ENCODE results near the gene EEFSEC. TPM values are rescaled to one million over a fixed set of nuclear protein-coding genes. Genes with fewer than 3 reads are reported as not detected.

Gene EEFSEC
- total and polyA plus RNA-seq, 2 of the 4 experiments (the other 2 are of a cell fraction), result 4.5 to 9.3 TPM

DNA sequence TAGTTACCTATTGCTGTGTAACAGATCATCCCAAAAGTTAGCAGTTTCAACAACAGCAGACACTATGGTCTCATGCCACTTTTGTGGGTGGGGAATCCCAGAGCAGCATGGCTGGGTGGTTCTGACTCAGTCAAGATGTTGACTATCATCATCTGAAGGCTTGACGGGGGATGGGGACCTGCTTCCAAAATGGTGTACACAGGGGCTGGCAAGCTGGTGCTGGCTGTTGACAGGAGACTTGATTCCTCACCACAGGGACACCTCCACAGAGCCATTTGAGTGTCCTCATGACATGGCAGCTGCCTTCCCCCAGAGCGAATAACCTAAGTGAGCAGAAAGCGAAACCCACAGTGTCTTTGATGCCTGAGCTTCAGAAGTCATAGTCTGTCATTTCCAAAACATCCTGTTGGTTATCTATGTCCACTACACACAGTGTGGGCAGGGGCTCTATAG, 294.3 kb downstream of the EEFSEC start:
- Histone ChIP-seq H3K27me3 (ENCODE audit: control insufficient read depth, insufficient read depth, low read length) (peaks cover 42% of the 10 kb centered on the region), H2AFZ (replicated peaks; ENCODE audit: low read length, poor library complexity) (peak overlapping the region; percentile 63), H3K14ac (replicated peaks; ENCODE audit: low read depth, low read length) (no peak overlapping the region), H3K9me3 (ENCODE audit: control insufficient read depth, insufficient read depth, low read length) (no peaks in the 10 kb centered on the region), H3K23ac (ENCODE audit: low read depth, low read length) (no peak overlapping the region), H2BK20ac (ENCODE audit: low read depth, low read length) (no peak overlapping the region), H4K20me1 (ENCODE audit: insufficient read depth, low read length) (no peaks in the 10 kb centered on the region), H3K79me1 (ENCODE audit: low read depth in 1 of 2, low read length in 2 of 2) (no peaks in the 10 kb centered on the region), H2AK5ac (ENCODE audit: low read depth, low read length) (no peak overlapping the region), H3K9me1 (ENCODE audit: insufficient read depth, low read length) (0 out of 2 replicates have a peak, but pooled peaks cover 4% of the 10 kb centered on the region), H2BK120ac (ENCODE audit: low read depth, low read length) (no peak overlapping the region), H3K4me1 (ENCODE audit: control insufficient read depth, insufficient read depth, low read length) (no peaks in the 10 kb centered on the region), H3K36me3 (ENCODE audit: control insufficient read depth, insufficient read depth, low read length) (no peaks in the 10 kb centered on the region), H3K27ac (ENCODE audit: insufficient read depth, low read length) (no peak overlapping the region), H3K4ac (ENCODE audit: low read depth, low read length) (no peak overlapping the region), H4K91ac (ENCODE audit: insufficient read depth, low read depth, low read length) (no peak overlapping the region), H2AK9ac (replicated peaks; ENCODE audit: low read depth, low read length, poor library complexity) (no peak overlapping the region), H3K9ac (ENCODE audit: low read depth, low read length) (no peak overlapping the region), H3K56ac (ENCODE audit: extremely low read depth, insufficient read depth, low read length) (no peak overlapping the region), H4K5ac (ENCODE audit: low read depth, low read length) (no peak overlapping the region), H3K4me2 (ENCODE audit: low read depth, low read length) (no peak overlapping the region), H4K8ac (ENCODE audit: low read depth in 2 of 2, low read length in 2 of 2) (no peak overlapping the region), H3K4me3 (ENCODE audit: insufficient read depth, low read depth, low read length) (no peak overlapping the region), H2BK5ac (ENCODE audit: low read depth, low read length, poor library complexity, severe bottlenecking) (no peak overlapping the region), H2BK15ac (ENCODE audit: low read depth, low read length) (no peak overlapping the region), H3K18ac (ENCODE audit: low read depth, low read length) (no peak overlapping the region)
- 80% methylated on average over 1 of the region's 3 CpGs; no CpG with 5 or more reads in 1 of the 2 experiments for WGBS, 2 experiments (ENCODE audit: extremely low coverage in 2 of 2, insufficient read length in 1 of 2)
- in situ Hi-C loops (cut with MboI; ENCODE audit: low sequenced_read_pairs) (no loop called here), dilution Hi-C loops (cut with HindIII; ENCODE audit: low sequenced_read_pairs, unreplicated experiment) (no loop called here), intact Hi-C loops (cut with micrococcal nuclease) (no loop called here)
- no peak for DNase-seq
- no peak for ATAC-seq (ENCODE audit: low read depth)
- no TSS peak for BruUV-seq (replicated peaks)
- TF ChIP-seq, protein P1, sequence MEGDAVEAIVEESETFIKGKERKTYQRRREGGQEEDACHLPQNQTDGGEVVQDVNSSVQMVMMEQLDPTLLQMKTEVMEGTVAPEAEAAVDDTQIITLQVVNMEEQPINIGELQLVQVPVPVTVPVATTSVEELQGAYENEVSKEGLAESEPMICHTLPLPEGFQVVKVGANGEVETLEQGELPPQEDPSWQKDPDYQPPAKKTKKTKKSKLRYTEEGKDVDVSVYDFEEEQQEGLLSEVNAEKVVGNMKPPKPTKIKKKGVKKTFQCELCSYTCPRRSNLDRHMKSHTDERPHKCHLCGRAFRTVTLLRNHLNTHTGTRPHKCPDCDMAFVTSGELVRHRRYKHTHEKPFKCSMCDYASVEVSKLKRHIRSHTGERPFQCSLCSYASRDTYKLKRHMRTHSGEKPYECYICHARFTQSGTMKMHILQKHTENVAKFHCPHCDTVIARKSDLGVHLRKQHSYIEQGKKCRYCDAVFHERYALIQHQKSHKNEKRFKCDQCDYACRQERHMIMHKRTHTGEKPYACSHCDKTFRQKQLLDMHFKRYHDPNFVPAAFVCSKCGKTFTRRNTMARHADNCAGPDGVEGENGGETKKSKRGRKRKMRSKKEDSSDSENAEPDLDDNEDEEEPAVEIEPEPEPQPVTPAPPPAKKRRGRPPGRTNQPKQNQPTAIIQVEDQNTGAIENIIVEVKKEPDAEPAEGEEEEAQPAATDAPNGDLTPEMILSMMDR (conservative IDR thresholded peaks at IDR 0.05; ENCODE audit: low read depth, low read length), result no peak
- TF ChIP-seq MAFK (IDR thresholded peaks at IDR 0.05; ENCODE audit: low read depth, low read length) (no peak), RCOR1 (IDR thresholded peaks at IDR 0.05; ENCODE audit: insufficient replicate concordance, low read length) (no peak), POLR2A (IDR thresholded peaks at IDR 0.05; ENCODE audit: low read depth, low read length) (no peak), RFX5 (IDR thresholded peaks at IDR 0.05; ENCODE audit: low read depth, low read length) (no peak), SMC3 (IDR thresholded peaks at IDR 0.05; ENCODE audit: low read depth, low read length) (no peak), MXI1 (IDR thresholded peaks at IDR 0.05; ENCODE audit: borderline replicate concordance, low read depth, low read length) (no peak), FOS (IDR thresholded peaks at IDR 0.05; ENCODE audit: low read depth, low read length) (no peak), MAZ (IDR thresholded peaks at IDR 0.05; ENCODE audit: borderline replicate concordance, low read depth, low read length) (no peak), BHLHE40 (IDR thresholded peaks at IDR 0.05; ENCODE audit: low read depth, low read length) (no peak), CEBPB (IDR thresholded peaks at IDR 0.05; ENCODE audit: low read depth, low read length) (no peak), RAD21 (IDR thresholded peaks at IDR 0.05; ENCODE audit: low read length) (no peak), CHD1 (IDR thresholded peaks at IDR 0.05; ENCODE audit: low read depth, low read length) (no peak), NFE2L2 (IDR thresholded peaks at IDR 0.05; ENCODE audit: low read depth, low read length) (no peak)
- TF ChIP-seq, protein P2, sequence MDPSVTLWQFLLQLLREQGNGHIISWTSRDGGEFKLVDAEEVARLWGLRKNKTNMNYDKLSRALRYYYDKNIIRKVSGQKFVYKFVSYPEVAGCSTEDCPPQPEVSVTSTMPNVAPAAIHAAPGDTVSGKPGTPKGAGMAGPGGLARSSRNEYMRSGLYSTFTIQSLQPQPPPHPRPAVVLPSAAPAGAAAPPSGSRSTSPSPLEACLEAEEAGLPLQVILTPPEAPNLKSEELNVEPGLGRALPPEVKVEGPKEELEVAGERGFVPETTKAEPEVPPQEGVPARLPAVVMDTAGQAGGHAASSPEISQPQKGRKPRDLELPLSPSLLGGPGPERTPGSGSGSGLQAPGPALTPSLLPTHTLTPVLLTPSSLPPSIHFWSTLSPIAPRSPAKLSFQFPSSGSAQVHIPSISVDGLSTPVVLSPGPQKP (IDR thresholded peaks at IDR 0.05; ENCODE audit: borderline replicate concordance, low read depth, low read length), result no peak
- TF ChIP-seq, protein P3, sequence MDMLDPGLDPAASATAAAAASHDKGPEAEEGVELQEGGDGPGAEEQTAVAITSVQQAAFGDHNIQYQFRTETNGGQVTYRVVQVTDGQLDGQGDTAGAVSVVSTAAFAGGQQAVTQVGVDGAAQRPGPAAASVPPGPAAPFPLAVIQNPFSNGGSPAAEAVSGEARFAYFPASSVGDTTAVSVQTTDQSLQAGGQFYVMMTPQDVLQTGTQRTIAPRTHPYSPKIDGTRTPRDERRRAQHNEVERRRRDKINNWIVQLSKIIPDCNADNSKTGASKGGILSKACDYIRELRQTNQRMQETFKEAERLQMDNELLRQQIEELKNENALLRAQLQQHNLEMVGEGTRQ (IDR thresholded peaks at IDR 0.05; ENCODE audit: low read depth, low read length), result no peak
- ChIA-PET CTCF (no interaction called here), POLR2A (ENCODE audit: unreplicated experiment) (no interaction called here)
